ENCODE results near the gene CLIP1. TPM values are rescaled to one million over a fixed set of nuclear protein-coding genes. Genes with fewer than 3 reads are reported as not detected.
A peak's percentile ranks its signal among the peaks of the same experiment; 100 is the strongest.
"Not testable (repeated sequence)": the region's sequence is repeated elsewhere in the genome, so short reads cannot be mapped to it uniquely, and the experiment has no call there.

Gene CLIP1
- total RNA-seq, 2 experiments from 2014 or later = 53.9 to 58.6 TPM

GRCh38 chr12:122435186-122435585 is 12.7 kb upstream of the CLIP1 start:
- ChIA-PET POLR2A (no interaction called here), CTCF (interaction anchor here (1.1 kb wide), 1 partner anchor 35 kb away, joined by 3 read pairs; no protein-coding TSS in a partner anchor)
- ATAC-seq (no peak), DNase-seq (no peak)
- no peaks in the 10 kb centered on the region for H3K36me3 Mint-ChIP-seq (ENCODE audit: low read depth)
- no peak overlapping the region for H3K27ac Mint-ChIP-seq
- no peak overlapping the region for H3K4me3 Mint-ChIP-seq
- H3K4me1 Mint-ChIP-seq = no peaks in the 10 kb centered on the region
- no peaks in the 10 kb centered on the region for H3K9me3 Mint-ChIP-seq (ENCODE audit: low read depth)
- no peaks in the 10 kb centered on the region for H3K27me3 Mint-ChIP-seq
- intact Hi-C loops (cut with DNase I, micrococcal nuclease) = no loop called here

GRCh38 chr12:122429043-122429442 is 6.6 kb upstream of the CLIP1 start:
- CTCF ChIA-PET = interaction anchor here (0.6 to 0.7 kb wide), 2 partner anchors 29 to 165 kb away, joined by 3 read pairs; no protein-coding TSS in a partner anchor
- H3K9me3 Mint-ChIP-seq (ENCODE audit: low read depth); H3K4me3 Mint-ChIP-seq; DNase-seq; H3K4me1 Mint-ChIP-seq; H3K36me3 Mint-ChIP-seq (ENCODE audit: low read depth); H3K27me3 Mint-ChIP-seq; intact Hi-C loops (cut with DNase I, micrococcal nuclease); ATAC-seq; POLR2A ChIA-PET; H3K27ac Mint-ChIP-seq: not testable (repeated sequence)

GRCh38 chr12:122427403-122427802 is 4.9 kb upstream of the CLIP1 start:
- DNase-seq (no peak), ATAC-seq (no peak)
- Mint-ChIP-seq H3K4me1 (peaks cover 9% of the 10 kb centered on the region), H3K9me3 (ENCODE audit: low read depth) (no peaks in the 10 kb centered on the region), H3K27ac (no peak overlapping the region), H3K4me3 (no peak overlapping the region), H3K36me3 (ENCODE audit: low read depth) (no peaks in the 10 kb centered on the region), H3K27me3 (no peaks in the 10 kb centered on the region)
- POLR2A ChIA-PET = no interaction called here
- intact Hi-C loops (cut with DNase I, micrococcal nuclease) = no loop called here
- CTCF ChIA-PET = interaction anchor here (1.5 to 1.7 kb wide), 2 partner anchors 24 to 366 kb away, joined by 3 to 4 read pairs; no protein-coding TSS in a partner anchor

GRCh38 chr12:122423258-122424165 is 1.0 kb upstream of the CLIP1 start:
- H3K27ac Mint-ChIP-seq = peak overlapping the region; percentile 89
- CTCF ChIA-PET = interaction anchor here (0.6 to 3.7 kb wide), 9 partner anchors 11 to 340 kb away, joined by 3 to 21 read pairs (median 3); no protein-coding TSS in a partner anchor
- H3K9me3 Mint-ChIP-seq (ENCODE audit: low read depth) = no peaks in the 10 kb centered on the region
- intact Hi-C loops (cut with DNase I, micrococcal nuclease) = loop anchor here in 1 of 2 experiments (2.0 to 5.0 kb wide), 3 partner anchors 29 to 621 kb away; partner anchors contain the start of genes DENR and SETD1B
- H3K4me3 Mint-ChIP-seq = peak overlapping the region; percentile 80
- H3K27me3 Mint-ChIP-seq = no peaks in the 10 kb centered on the region
- peak; percentile 18 for DNase-seq
- ATAC-seq = no peak
- peaks cover 1% of the 10 kb centered on the region for H3K36me3 Mint-ChIP-seq (ENCODE audit: low read depth)
- peaks cover 30% of the 10 kb centered on the region for H3K4me1 Mint-ChIP-seq
- POLR2A ChIA-PET = interaction anchor here (0.6 to 1.0 kb wide), 3 partner anchors 11 to 189 kb away, joined by 4 read pairs; no protein-coding TSS in a partner anchor

- CTCF ChIA-PET = interaction anchor here (0.8 to 3.7 kb wide), 6 partner anchors 10 to 340 kb away, joined by 3 to 21 read pairs (median 8); no protein-coding TSS in a partner anchor
- peak overlapping the region; percentile 80 for H3K4me3 Mint-ChIP-seq
- intact Hi-C loops (cut with DNase I, micrococcal nuclease) = loop anchor here (1.0 to 5.0 kb wide), 8 partner anchors 10 to 620 kb away; partner anchors contain the start of genes DENR (in 1 of the 2), SETD1B (in 1 of the 2) and ZCCHC8 (in 1 of the 2)
- H3K4me1 Mint-ChIP-seq = peaks cover 36% of the 10 kb centered on the region
- DNase-seq = peak; percentile 75
- POLR2A ChIA-PET = interaction anchor here (0.6 to 1.7 kb wide), 5 partner anchors 10 to 78 kb away, joined by 3 to 5 read pairs (median 4); partner anchors contain the start of gene ZCCHC8
- peak overlapping the region; percentile 89 for H3K27ac Mint-ChIP-seq
- H3K27me3 Mint-ChIP-seq = no peaks in the 10 kb centered on the region
- peaks cover 1% of the 10 kb centered on the region for H3K36me3 Mint-ChIP-seq (ENCODE audit: low read depth)
- no peaks in the 10 kb centered on the region for H3K9me3 Mint-ChIP-seq (ENCODE audit: low read depth)
- peak; percentile 40 for ATAC-seq
Observed at GRCh38 chr12:122422730-122423257, 325 bp upstream of the CLIP1 start.

GRCh38 chr12:122421187-122421820 is 1.2 kb downstream of the CLIP1 start:
- Mint-ChIP-seq H3K27me3 (no peaks in the 10 kb centered on the region), H3K9me3 (ENCODE audit: low read depth) (no peaks in the 10 kb centered on the region), H3K27ac (peak overlapping the region; percentile 89), H3K36me3 (ENCODE audit: low read depth) (peaks cover 5% of the 10 kb centered on the region), H3K4me1 (peaks cover 43% of the 10 kb centered on the region), H3K4me3 (peak overlapping the region; percentile 91)
- DNase-seq (peak; percentile 56), ATAC-seq (peak; percentile 14)
- intact Hi-C loops (cut with DNase I, micrococcal nuclease) = loop anchor here (1.0 to 5.0 kb wide), 3 partner anchors 9 to 619 kb away; partner anchors contain the start of genes DENR (in 1 of the 2) and SETD1B (in 1 of the 2)
- CTCF ChIA-PET = interaction anchor here (0.6 to 3.7 kb wide), 10 partner anchors 9 to 98 kb away, joined by 3 to 21 read pairs (median 6); no protein-coding TSS in a partner anchor
- POLR2A ChIA-PET = interaction anchor here (0.6 to 1.7 kb wide), 5 partner anchors 9 to 80 kb away, joined by 3 to 5 read pairs (median 4); partner anchors contain the start of gene ZCCHC8

- intact Hi-C loops (cut with DNase I, micrococcal nuclease) = loop anchor here (1.0 to 5.0 kb wide), 3 partner anchors 8 to 618 kb away; partner anchors contain the start of genes DENR (in 1 of the 2) and SETD1B (in 1 of the 2)
- Mint-ChIP-seq H3K36me3 (ENCODE audit: low read depth) (peaks cover 11% of the 10 kb centered on the region), H3K27me3 (no peaks in the 10 kb centered on the region), H3K4me1 (peaks cover 48% of the 10 kb centered on the region), H3K4me3 (peak overlapping the region; percentile 91), H3K27ac (peak overlapping the region; percentile 89), H3K9me3 (ENCODE audit: low read depth) (no peaks in the 10 kb centered on the region)
- ChIA-PET POLR2A (interaction anchor here (0.6 to 1.7 kb wide), 4 partner anchors 12 to 80 kb away, joined by 3 to 5 read pairs (median 4); partner anchors contain the start of gene ZCCHC8), CTCF (interaction anchor here (0.7 to 3.7 kb wide), 6 partner anchors 8 to 60 kb away, joined by 3 to 12 read pairs (median 6); no protein-coding TSS in a partner anchor)
- no peak for ATAC-seq
- peak; percentile 22 for DNase-seq
Observed at GRCh38 chr12:122420471-122421162, 1.9 kb downstream of the CLIP1 start.

- DNase-seq; H3K4me3 Mint-ChIP-seq; H3K9me3 Mint-ChIP-seq (ENCODE audit: low read depth); H3K27me3 Mint-ChIP-seq; H3K27ac Mint-ChIP-seq; ATAC-seq; POLR2A ChIA-PET: not testable (repeated sequence)
- peaks cover 11% of the 10 kb centered on the region for H3K36me3 Mint-ChIP-seq (ENCODE audit: low read depth)
- H3K4me1 Mint-ChIP-seq = peaks cover 51% of the 10 kb centered on the region
- CTCF ChIA-PET = interaction anchor here (0.6 to 2.0 kb wide), 2 partner anchors 13 to 19 kb away, joined by 4 to 16 read pairs; no protein-coding TSS in a partner anchor
- intact Hi-C loops (cut with DNase I, micrococcal nuclease) = loop anchor here in 1 of 2 experiments (1.0 kb wide), 1 partner anchor 16 kb away; no protein-coding TSS in a partner anchor
Observed at GRCh38 chr12:122419094-122419493, 3.4 kb downstream of the CLIP1 start.

GRCh38 chr12:122415665-122416064 is 6.8 kb downstream of the CLIP1 start:
- POLR2A ChIA-PET = interaction anchor here (0.6 kb wide), 1 partner anchor 47 kb away, joined by 5 read pairs; no protein-coding TSS in a partner anchor
- H3K27me3 Mint-ChIP-seq; H3K27ac Mint-ChIP-seq; DNase-seq; H3K9me3 Mint-ChIP-seq (ENCODE audit: low read depth); ATAC-seq; intact Hi-C loops (cut with DNase I, micrococcal nuclease); H3K4me3 Mint-ChIP-seq: not testable (repeated sequence)
- CTCF ChIA-PET = interaction anchor here (0.6 to 2.3 kb wide), 2 partner anchors 16 to 107 kb away, joined by 3 to 15 read pairs; no protein-coding TSS in a partner anchor
- H3K36me3 Mint-ChIP-seq (ENCODE audit: low read depth) = peaks cover 16% of the 10 kb centered on the region
- peaks cover 60% of the 10 kb centered on the region for H3K4me1 Mint-ChIP-seq

Data from activated CD4-positive, alpha-beta T cell treated with anti-CD3 and anti-CD28 coated beads for 36 hours (primary cell).